GM21447 (cell line): ENCODE data around the gene NOL4L.

Experiments used
- ATAC-seq: cut with Tn5 transposase; IDR thresholded peaks from one replicate; pipeline ENCODE4 v1.9.1; 2021; ENCODE audit not compliant: unreplicated experiment

The NOL4L gene

GRCh38 chr20:32563311-32564272, 21.5 kb downstream of the NOL4L start:
- no peak for ATAC-seq

- ATAC-seq = no peak
These were observed 22.6 kb downstream of the NOL4L start for GRCh38 chr20:32562495-32562911.

GRCh38 chr20:32560989-32561830, 23.9 kb downstream of the NOL4L start:
- ATAC-seq = no peak

- ATAC-seq = no peak
These were observed 24.6 kb downstream of the NOL4L start for GRCh38 chr20:32560482-32560988.

- no peak for ATAC-seq
These were observed 25.3 kb downstream of the NOL4L start for GRCh38 chr20:32559753-32560380.

- ATAC-seq = no peak
These were observed 25.9 kb downstream of the NOL4L start for GRCh38 chr20:32559205-32559752.

GRCh38 chr20:32558526-32558925, 26.6 kb downstream of the NOL4L start:
- ATAC-seq = no peak

- ATAC-seq = no peak
These were observed 27.8 kb downstream of the NOL4L start for GRCh38 chr20:32557319-32557718.

- ATAC-seq = no peak
These were observed 28.6 kb downstream of the NOL4L start for GRCh38 chr20:32556312-32557184.

GRCh38 chr20:32555584-32555983, 29.5 kb downstream of the NOL4L start:
- no peak for ATAC-seq

- no peak for ATAC-seq
These were observed 30.2 kb downstream of the NOL4L start for GRCh38 chr20:32554965-32555289.

- no peak for ATAC-seq
These were observed 31.5 kb downstream of the NOL4L start for GRCh38 chr20:32553618-32554017.

- no peak for ATAC-seq
These were observed 33.4 kb downstream of the NOL4L start for GRCh38 chr20:32551693-32552092.

- ATAC-seq = no peak
These were observed 35.3 kb downstream of the NOL4L start for GRCh38 chr20:32549842-32550241.

- ATAC-seq = no peak
These were observed 37.4 kb downstream of the NOL4L start for GRCh38 chr20:32547753-32548034.

GRCh38 chr20:32546918-32547752, 38.0 kb downstream of the NOL4L start:
- ATAC-seq = no peak

GRCh38 chr20:32544893-32545840, 40.0 kb downstream of the NOL4L start:
- ATAC-seq = no peak

GRCh38 chr20:32544260-32544722, 40.8 kb downstream of the NOL4L start:
- no peak for ATAC-seq
